Measurements from ENCODE around the gene BPIFA2.

Gene BPIFA2

GRCh38 chr20:33217052-33217451, 49.1 kb downstream of the BPIFA2 start, which contains the start of gene BPIFA3:
TSS of gene BPIFA3 (plus strand) at chr20:33217352. CDS start at chr20:33217537, 185 bp downstream.
- H3K4me3 ChIP-seq (ENCODE audit: insufficient read length, low read depth) = no peak within 1 kb of the TSS
- no peaks in the 10 kb centered on the region for H3K9me3 ChIP-seq (ENCODE audit: insufficient read depth, low read length)
- TF ChIP-seq SUZ12 (IDR thresholded peaks at IDR 0.05; ENCODE audit: extremely low read depth, insufficient read depth, insufficient read length) (no peak), YY1 (IDR thresholded peaks at IDR 0.05; ENCODE audit: insufficient read depth, insufficient read length) (no peak), ZNF274 (IDR thresholded peaks at IDR 0.05; ENCODE audit: low read depth, low read length) (no peak)
- no peak for DNase-seq (ENCODE audit: low read depth, low spot score)
- peaks cover 3% of the 10 kb centered on the region for H3K27me3 ChIP-seq (ENCODE audit: insufficient read depth, insufficient read length)
- H3K9ac ChIP-seq (ENCODE audit: insufficient read length, low read depth) = no peak within 1 kb of the TSS
- H3K36me3 ChIP-seq (ENCODE audit: insufficient read depth, insufficient read length, low read length) = no peaks in the 10 kb centered on the region
- no peaks in the 10 kb centered on the region for H3K4me1 ChIP-seq (ENCODE audit: insufficient read depth, insufficient read length)

GRCh38 chr20:33224399-33224798, 56.4 kb downstream of the BPIFA2 start:
- Histone ChIP-seq H3K9ac (ENCODE audit: insufficient read length, low read depth) (no peak overlapping the region), H3K27me3 (ENCODE audit: insufficient read depth, insufficient read length) (no peaks in the 10 kb centered on the region), H3K4me3 (ENCODE audit: insufficient read length, low read depth) (no peak overlapping the region), H3K4me1 (ENCODE audit: insufficient read depth, insufficient read length) (no peaks in the 10 kb centered on the region), H3K9me3 (ENCODE audit: insufficient read depth, low read length) (no peaks in the 10 kb centered on the region), H3K36me3 (ENCODE audit: insufficient read depth, insufficient read length, low read length) (no peaks in the 10 kb centered on the region)
- no peak for DNase-seq (ENCODE audit: low read depth, low spot score)
- TF ChIP-seq SUZ12 (IDR thresholded peaks at IDR 0.05; ENCODE audit: extremely low read depth, insufficient read depth, insufficient read length) = no peak
- TF ChIP-seq ZNF274 (IDR thresholded peaks at IDR 0.05; ENCODE audit: low read depth, low read length) = no peak
- no peak for TF ChIP-seq YY1 (IDR thresholded peaks at IDR 0.05; ENCODE audit: insufficient read depth, insufficient read length)

- no peak for DNase-seq (ENCODE audit: low read depth, low spot score)
- TF ChIP-seq SUZ12 (IDR thresholded peaks at IDR 0.05; ENCODE audit: extremely low read depth, insufficient read depth, insufficient read length) (no peak), ZNF274 (IDR thresholded peaks at IDR 0.05; ENCODE audit: low read depth, low read length) (no peak), YY1 (IDR thresholded peaks at IDR 0.05; ENCODE audit: insufficient read depth, insufficient read length) (no peak)
- H3K4me3 ChIP-seq (ENCODE audit: insufficient read length, low read depth) = no peak overlapping the region
- no peak overlapping the region for H3K9ac ChIP-seq (ENCODE audit: insufficient read length, low read depth)
- no peaks in the 10 kb centered on the region for H3K4me1 ChIP-seq (ENCODE audit: insufficient read depth, insufficient read length)
- no peaks in the 10 kb centered on the region for H3K9me3 ChIP-seq (ENCODE audit: insufficient read depth, low read length)
- H3K36me3 ChIP-seq (ENCODE audit: insufficient read depth, insufficient read length, low read length) = no peaks in the 10 kb centered on the region
- H3K27me3 ChIP-seq (ENCODE audit: insufficient read depth, insufficient read length) = no peaks in the 10 kb centered on the region
These were observed 61.9 kb downstream of the BPIFA2 start for GRCh38 chr20:33229843-33230242.

All from NT2/D1 (cell line).